CD4-positive, alpha-beta T cell treated with Interferon alpha-2 for 1 hour (primary cell): ENCODE results near the gene ABCG1.

Experiments used
- DNase-seq, 2 donors: peaks; one replicate each; pipeline ENCODE4 v3.0.0-alpha.2; 2020 to 2022

ABCG1 gene

GRCh38 chr21:42308914-42309752, 90.2 kb downstream of the ABCG1 start:
- no peak for DNase-seq

GRCh38 chr21:42309753-42310213, 90.8 kb downstream of the ABCG1 start:
- DNase-seq: peak; percentile 57 to 70

GRCh38 chr21:42310411-42311001, 91.6 kb downstream of the ABCG1 start:
- no peak for DNase-seq

- no peak for DNase-seq
These were observed 92.2 kb downstream of the ABCG1 start for GRCh38 chr21:42311160-42311559.

GRCh38 chr21:42311816-42312625, 93.1 kb downstream of the ABCG1 start:
- no peak for DNase-seq

- no peak for DNase-seq
These were observed 93.7 kb downstream of the ABCG1 start for GRCh38 chr21:42312626-42313104.

GRCh38 chr21:42313501-42313969, 94.6 kb downstream of the ABCG1 start:
- DNase-seq: no peak

- no peak for DNase-seq
These were observed 95.8 kb downstream of the ABCG1 start for GRCh38 chr21:42314616-42315295.

GRCh38 chr21:42315296-42315891, 96.5 kb downstream of the ABCG1 start, which contains the start of gene TFF3:
Gene TFF3 (minus strand): TSS chr21:42315409. CDS start chr21:42315374, 35 bp downstream.
- DNase-seq: no peak

- DNase-seq: no peak
These were observed 98.0 kb downstream of the ABCG1 start for GRCh38 chr21:42316891-42317290.

GRCh38 chr21:42317341-42317741, 98.4 kb downstream of the ABCG1 start:
- no peak for DNase-seq

GRCh38 chr21:42317826-42318746, 99.1 kb downstream of the ABCG1 start:
- no peak for DNase-seq

GRCh38 chr21:42319376-42319775, 100.4 kb downstream of the ABCG1 start:
- DNase-seq: no peak

GRCh38 chr21:42319851-42320572, 101.1 kb downstream of the ABCG1 start:
- DNase-seq: no peak

- no peak for DNase-seq
These were observed 101.9 kb downstream of the ABCG1 start for GRCh38 chr21:42320791-42321190.

- DNase-seq: no peak
These were observed 102.3 kb downstream of the ABCG1 start for GRCh38 chr21:42321231-42321630.

GRCh38 chr21:42321845-42322244, 102.9 kb downstream of the ABCG1 start:
- no peak for DNase-seq

- DNase-seq: no peak
These were observed 106.0 kb downstream of the ABCG1 start for GRCh38 chr21:42324896-42325295.

GRCh38 chr21:42330380-42331371, 111.7 kb downstream of the ABCG1 start:
- DNase-seq: no peak
